Activated CD4-positive, alpha-beta T cell treated with anti-CD3 and anti-CD28 coated beads, Interleukin-2, Interleukin-4, amounts not matched to agents 100 ng/mL and 50 ng/mL, durations not matched to agents 16 hours and 8 hours (primary cell): Measurements from ENCODE around the gene YBX3.

Experiments
- DNase-seq: peaks from one replicate; pipeline ENCODE4 v3.0.0-alpha.2; 2020; ENCODE audit warnings: low spot score

YBX3 gene

DNA sequence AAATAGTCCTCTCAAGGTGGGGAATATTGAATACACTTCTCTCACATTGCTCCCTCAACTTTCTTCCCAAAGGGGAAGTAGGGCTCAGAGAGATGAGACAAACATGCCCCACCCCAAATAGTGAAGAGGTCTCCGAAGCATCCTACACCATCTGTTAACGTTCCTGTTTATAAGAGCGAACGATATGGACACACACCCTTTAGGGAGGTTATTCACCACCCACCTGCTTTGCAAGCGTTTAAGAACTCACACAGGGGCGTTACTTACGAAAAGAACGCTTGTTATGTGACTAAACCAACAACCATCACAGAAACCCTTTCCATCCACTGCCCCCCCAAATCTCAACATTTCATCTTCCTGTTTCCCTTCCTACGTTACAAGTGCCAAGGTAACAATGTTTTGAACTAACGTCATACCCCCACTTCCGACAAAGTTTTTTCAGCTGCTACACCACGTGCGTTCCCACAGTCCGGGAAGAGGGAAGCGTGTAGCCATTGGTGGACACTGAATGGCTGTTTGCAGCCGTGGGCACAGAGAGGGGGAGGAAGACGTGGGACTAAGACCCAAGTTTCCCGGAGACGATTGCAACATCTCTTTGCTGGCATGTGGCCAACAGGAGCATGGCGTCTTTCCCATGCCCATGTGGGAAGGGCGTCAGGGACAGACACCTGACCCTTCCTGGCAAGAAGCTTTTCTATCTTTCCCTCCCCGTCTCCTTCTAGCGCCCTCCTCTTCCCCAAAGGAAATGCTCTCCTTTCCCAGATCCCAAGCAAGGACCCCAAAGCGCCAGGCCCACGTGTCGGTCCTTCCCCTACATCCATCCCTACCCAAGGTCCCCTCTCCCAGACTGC is 1.2 kb downstream of the YBX3 start:
- DNase-seq, result peak; percentile 66

DNA sequence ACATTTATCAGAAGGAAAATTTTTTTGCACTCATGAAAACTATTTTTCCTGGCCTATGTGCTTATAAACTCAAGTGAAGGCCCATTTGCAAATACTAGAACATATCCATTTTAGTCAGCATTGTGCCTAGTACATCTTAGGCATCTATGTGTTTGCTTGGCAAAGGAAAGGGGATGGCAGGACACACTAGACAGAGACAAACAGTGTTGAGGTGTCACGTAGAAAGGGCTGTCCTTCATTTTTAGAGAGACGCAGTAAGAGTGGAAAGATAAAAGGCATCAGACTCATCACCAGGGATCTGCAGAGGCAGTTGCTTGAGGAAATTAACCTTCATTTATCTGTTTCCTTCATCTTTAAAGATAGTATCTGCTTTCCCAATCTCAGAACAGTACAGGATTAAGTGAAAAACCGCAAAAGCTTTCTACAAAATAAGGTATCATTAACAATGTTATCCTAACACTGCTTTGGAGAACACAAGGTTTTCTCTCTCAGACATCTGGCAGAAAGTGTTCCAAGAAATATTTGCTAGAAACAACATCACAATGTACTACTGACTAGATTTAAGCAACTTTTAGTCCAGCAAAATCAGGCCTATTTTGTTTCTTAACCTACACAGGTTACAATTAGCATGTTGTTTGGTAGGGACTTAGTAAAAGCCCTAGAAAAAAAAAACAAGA is 2.0 kb downstream of the YBX3 start:
- no peak for DNase-seq

DNA sequence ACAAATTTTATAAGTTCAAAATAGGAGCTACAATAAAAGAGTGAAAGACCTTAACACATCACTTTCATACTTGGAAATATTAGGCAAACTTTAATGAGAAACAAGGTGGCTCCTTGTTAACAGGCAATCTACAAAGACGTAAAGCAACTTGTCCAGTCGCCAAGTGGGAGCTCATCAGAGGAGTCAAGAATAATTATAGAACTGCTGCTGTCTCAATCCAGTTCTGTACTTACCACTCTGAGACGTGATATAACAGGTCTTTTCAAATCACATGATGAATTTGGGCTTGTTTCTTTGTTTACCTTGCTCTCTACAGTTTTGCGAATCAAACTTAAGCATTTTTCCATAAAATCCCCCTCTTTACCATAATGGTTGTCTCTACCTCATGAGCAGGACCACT is 3.6 kb downstream of the YBX3 start:
- DNase-seq, result no peak

DNA sequence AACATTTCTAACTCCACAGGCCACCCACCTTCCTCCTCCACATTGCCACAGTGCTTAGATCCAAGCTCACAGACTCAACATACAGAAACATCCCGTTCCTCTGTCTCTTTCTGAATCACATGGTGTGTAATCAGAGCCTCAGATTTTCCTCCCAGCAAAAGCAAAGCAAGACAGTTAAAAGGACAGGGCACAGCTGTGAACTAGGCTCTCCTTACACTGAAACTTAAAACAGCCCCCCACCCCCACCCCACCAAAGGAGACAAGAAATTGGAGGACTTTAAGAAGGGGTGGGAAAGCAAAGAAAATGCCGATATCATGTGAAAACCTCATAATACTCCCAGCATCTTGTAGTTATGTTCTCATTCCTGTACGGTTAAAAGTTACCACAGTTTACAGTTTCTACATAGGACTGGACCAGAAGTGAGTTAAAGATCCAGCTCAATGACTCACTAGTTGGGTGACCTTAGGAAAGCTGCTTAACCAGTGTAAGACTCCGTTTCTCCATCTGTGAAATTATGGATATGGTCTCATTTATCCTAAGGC is 4.8 kb downstream of the YBX3 start:
- DNase-seq, result no peak

DNA sequence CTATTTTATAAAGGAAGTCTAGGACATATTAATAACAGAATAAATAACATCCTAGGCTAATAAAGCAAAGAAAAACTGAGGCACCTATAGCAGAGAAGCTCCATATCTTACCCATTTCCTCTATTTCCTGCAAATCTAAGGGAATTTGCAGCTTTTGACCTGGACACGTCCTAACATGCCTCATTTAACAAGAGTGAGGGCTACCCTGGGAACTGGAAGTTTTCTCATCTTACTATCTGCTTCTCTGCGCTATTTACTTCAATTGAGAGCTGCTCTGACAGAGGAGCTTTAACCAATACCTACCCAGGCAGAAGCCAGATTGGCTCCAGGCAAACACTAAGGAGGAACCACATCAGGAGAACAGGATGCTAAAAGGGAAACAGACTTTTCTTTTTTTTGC is 5.7 kb downstream of the YBX3 start:
- DNase-seq, result no peak

DNA sequence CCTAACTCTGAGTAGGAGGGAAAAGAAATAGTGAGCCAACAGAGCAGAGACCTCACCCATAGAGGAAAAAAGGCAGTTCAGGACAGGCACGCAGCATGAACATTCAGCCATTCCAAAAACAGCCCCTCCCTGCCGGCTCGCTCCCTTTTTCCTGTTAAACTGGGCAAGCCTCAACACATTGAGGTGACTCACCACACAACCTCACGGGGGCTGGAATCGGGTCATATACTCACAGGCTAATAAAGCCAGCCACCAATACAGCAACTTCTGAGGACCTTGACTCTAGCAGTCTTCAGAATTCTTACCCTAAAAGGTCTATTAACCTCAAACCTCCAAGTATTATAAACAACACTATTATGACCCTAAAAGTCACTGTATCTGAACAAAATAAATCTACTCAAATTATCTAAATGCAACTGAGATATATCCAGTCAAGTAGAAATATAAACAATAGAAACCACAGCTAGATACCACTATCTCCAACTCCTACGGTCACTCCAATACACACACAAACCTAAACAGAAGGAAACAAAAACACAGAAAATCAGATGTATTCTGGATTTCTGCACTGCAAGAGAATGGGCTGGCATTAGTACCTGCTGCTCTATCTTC is 6.3 kb downstream of the YBX3 start:
- DNase-seq, result no peak

DNA sequence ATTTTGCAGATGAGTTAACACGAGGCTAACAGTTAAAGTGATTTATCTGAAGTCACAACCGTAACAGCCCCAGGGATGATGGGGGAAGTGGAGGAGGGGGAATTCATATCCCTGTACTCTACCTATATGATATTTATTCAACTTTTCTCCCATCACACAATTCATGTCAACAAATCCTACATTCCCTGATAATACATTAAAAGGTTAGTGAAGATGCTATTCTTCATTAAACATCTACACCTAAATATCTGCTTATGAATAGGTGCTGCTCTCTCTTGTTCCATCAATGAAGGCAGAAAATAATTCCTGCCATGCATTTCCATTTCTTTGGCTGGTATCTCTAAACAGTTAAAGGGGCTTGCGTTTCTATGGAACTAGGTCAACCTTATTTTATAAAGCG is 6.8 kb downstream of the YBX3 start:
- no peak for DNase-seq

DNA sequence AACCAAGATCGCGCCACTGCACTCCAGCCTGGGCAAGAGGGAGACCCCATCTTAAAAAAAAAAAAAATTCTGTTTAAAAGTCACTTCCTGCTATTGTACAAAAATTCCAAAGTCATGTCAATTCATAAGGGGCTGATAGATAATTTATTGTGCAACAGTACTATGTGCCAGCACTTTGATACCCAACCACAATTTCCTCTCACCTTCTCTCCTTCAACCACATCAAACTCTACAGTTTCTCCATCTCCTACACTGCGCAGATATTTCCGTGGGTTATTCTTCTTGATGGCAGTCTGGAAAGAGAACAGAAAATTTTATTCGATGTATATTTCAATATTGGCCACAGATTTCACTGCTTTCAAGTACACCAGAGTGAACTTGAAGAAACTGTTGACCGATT is 7.6 kb downstream of the YBX3 start:
- DNase-seq, result no peak

DNA sequence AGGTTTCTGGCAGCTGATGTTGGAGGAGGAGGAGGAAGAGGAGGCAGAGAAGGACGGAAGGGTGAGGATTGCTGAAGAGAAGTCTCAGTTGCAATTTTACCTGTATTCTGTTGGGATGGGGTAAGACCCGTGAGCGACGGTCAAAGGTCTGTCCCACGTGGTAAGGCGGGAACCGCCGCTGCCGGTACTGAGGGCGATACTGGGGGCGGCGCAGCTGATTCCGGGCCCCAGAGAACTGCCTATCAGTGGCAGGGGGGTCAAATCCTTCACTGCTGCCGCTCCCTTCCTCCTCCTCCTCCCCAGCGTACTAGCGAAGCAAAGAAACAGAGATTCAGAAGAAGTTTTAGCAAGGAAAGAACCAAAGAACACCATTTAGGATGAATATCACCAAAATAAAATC is 13.3 kb downstream of the YBX3 start:
- DNase-seq, result no peak

DNA sequence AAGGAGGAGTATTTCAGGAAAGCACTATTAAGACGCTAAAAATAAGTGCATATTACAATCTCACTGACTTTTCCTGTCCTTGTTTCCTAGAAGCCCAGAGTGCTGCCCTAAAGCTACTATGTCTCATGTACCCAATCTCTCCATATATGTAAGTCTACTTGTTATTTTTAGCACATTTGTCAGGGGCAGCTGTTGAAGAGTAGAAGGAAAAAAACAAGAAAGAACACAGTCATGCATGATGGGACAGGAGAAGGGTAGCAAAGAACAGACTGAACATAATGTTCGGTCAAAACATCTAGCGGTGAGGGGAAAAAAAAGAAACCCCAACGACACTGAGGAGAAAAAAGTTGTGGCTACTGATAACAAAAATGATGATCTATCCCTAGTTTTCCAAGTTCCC is 14.3 kb downstream of the YBX3 start:
- no peak for DNase-seq

DNA sequence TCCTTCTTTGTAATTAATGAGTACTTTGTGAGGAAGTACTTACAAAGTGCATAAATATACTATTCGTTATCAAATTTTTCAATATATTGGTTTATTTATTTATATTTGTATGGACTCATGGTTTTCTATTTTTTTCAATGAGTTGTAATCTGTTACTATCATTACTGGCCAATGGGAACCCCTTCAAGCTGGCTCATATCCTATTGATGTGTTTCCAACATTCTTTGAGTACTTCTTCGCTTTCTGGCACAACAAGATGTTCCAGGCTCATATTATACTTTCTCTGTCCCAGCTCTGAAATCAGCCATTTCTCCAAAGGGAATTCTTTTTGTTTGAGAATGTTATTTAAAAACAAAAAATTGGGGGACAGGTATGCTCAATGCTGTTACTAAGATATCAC is 17.5 kb downstream of the YBX3 start:
- DNase-seq, result no peak

DNA sequence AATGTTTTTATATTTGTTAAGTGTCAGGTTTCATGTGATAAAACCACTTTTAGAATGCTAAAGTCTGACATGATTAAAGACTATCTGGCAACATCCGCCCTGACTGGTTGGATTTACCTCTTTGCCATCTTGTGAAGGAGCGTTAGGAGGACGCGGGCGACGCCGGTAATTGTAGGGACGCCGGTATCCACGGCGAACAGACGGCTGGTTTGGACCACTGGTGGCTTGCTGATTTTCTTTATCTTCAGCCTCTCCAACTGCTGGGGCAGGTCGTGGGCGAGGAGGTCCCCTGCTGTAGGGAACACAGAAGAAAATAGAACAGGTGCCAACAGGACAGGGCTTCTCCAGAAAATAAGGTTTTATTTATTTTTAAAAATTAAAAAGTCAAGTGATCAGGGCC is 21.3 kb downstream of the YBX3 start:
- DNase-seq, result no peak

DNA sequence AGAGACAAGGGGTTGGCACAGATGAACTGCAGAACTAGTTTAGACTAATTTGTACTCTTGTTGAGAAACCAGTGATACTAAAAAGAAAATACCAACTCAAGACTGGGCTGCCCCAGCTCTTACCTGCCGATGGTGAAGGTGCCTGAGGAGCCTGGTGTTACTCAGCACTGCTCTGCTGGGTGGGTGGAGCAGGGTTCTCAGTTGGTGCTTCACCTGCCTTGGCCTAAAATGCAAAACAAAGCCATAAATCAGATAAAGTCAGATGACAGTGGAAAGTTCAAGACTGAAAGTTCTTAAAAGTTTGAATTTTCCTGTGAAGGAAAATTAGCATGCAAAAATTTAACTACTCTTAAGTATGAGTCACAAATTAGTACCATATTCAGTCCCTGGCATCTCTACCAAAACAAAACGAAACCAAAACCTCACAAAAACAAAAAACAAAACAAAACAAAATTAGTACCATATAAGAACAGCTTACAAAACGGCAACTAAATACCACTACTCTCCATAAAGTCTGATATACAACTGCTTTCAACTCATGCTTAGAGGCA is 21.9 kb downstream of the YBX3 start:
- peak; percentile 27 for DNase-seq

DNA sequence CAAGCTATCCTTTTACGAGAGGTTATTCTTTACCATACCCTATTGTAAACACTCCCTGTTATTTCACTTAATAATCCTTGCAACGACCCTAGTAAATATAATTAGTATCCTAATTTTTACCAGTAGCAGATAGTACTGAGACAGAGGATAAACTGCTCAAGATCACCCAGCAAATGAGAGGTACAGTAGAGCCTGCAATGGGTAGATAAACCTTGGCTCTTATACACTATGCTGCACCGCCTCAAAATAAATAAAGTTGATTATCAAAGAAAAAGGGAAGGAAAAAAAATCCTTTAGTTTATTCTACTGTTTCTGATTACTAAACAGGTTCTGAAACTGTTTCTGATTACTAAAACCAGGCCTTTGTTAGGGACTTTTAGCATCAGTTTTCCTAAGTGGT is 22.5 kb downstream of the YBX3 start:
- DNase-seq, result no peak

DNA sequence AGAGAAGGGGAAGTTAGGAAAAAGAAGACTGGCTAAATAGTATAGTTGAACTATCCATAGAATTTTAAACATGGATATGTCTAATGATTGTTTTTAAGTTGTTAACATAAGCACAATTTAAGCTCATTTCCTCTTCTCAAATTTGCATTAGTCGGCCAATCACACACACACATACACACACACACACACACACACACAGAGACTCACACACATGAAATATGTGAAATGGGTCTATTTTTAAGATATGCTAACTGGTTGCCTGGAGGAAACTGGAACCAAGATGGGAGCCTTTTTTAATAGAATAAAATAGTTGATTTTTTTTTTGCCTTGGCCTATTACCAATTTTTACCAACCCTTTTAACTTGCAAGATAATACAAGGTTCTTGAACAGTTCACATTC is 25.3 kb downstream of the YBX3 start:
- DNase-seq, result no peak

DNA sequence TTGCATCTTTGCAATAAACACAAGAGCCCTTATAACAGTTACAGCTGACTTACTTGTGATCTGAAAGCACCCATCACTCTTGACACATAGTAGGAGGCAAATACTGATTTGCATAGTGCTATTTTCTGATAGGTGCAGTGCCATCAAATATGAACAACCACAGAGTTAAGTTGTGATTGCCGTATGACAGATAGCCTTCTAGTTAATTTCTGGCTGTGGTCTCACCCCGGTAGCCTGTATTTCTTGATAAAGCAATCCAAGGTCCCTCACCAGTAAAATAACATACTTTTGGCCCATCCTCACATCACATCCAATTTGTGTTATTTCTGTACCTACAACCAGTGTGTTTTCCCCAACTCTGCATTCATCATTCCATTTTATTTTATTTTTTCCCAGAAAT is 26.0 kb downstream of the YBX3 start:
- DNase-seq, result no peak

DNA sequence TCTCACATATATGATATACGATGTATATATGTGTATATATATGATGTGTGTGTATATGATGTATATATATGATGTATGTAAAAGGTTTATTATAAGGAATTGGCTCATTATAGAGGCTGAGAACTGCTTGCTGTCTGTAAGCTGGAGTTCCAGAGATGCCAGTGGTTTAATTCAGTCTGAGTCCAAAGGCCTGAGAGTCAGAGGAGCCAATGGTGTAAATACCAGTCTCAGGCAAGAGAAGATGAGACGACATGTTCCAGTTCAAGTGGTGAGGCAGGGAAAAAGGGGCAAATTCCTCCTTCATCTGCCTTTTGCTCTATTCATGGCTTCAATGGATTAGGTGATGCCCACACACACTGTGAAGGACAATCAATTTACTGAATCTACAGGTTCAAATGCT is 32.2 kb downstream of the YBX3 start:
- DNase-seq, result no peak

DNA sequence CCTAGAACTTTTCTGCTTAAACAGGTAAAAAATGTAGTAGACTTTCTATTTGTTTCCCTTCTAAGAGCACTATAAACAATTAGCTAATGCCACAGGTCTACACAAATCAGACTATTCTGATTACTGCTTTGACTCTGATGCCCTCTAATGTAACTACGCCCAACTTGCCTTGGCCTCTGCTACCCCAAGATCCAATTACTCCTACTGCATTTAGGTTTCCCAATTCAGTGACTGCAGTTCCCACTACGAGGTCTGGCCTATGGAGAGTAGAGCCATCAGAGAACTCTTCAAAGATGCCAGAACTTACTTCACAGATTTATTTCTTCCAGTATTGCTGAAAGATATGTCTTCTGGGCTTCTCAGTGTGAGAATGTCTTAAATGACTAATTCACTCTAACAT is 34.0 kb downstream of the YBX3 start:
- DNase-seq, result no peak

DNA sequence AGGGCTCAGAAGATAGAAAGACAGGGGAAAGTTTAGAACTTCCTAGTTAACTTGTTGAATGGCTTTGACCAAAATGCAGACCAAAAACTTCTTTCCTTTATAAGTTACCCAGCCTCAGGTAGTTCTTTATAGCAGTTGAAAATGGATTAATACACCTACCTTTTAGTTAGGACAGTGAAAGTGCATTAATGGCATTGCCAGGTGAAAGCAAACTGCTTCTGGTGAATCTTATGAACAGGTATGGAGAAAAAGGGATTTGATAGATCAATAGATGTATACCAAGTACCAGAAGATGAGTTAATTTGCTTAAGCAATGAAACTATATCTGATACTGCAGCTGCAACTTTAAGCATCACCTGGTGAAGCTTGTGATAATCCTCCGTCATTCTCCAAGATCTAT is 35.1 kb downstream of the YBX3 start:
- no peak for DNase-seq

DNA sequence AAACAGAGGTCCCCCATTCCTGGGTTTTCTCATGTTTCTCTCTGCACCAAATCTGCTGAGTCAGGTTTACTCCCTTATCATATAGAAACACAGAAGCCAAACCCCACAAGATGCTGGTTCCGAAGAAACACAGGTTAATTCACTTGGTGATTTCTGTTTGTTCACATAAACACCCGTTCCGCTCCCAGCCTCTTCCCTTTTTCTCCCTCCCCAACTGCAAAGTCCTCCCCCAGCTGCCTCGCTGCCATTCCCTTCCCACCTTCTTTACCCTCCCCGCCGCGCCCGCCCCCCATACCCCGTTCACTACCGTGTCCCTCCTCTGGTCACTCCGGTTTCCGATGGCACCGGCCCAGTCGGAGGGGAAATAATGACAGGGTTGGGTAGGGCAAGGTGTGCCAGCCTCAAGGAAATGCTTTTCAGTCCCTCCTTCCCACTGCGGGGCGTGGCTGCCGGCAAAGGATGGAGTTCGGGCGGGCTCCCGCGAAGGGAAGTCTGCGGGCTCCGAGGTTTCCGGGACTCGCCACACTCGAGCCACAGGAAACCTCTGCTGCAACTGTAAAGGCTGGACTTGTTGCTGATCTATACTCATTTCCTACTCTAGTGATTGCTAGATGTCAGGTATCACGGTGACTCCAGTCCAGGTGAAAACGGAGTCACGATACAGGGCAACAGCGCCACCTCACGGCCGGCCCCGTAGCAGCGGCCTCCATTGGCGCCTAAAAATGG is 49.3 kb downstream of the YBX3 start, which contains the start of gene STYK1:
TSS of gene STYK1 (minus strand) at position 394 of the 726 bp plus-strand sequence. CDS start 39,434 bp downstream, outside the sequence.
- DNase-seq, result peak; percentile 85

DNA sequence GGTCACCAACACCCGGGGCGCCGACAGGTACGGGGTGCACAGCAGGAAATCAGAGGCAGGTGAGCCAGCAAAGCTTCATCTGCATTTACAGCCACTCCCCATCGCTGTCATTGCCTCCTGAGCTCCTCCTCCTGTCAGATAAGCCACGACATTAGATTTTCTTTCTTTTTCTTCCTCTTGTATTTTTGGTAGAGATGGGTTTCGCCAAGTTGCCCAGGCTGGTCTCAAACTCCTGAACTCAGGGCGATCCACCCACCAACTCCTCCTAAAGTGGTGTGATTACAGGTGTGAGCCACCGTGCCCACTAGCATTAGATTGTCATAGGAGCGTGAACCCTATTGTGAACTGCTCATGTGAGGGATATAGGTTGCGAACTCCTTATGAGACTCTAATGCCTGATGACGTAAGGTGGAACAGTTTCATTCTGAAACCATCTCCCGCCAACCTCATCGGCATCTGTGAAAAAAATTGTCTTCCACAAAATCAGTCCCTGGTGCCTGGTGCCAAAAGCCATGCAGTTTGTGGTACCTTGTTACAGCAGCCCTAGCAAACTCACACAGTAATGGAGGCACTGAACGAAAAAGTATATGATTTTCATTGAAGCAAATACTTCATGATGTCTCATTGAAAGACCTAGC is 50.8 kb downstream of the YBX3 start:
- peak; percentile 12 for DNase-seq
